IPS-18a (cell line): ENCODE data around the gene CTIF.

Experiments used
- H3K27ac ChIP-seq: one replicate; pipeline ENCODE4 v1.5.1; 2013; ENCODE audit warnings: low read length
- H3K27me3 ChIP-seq: one replicate; pipeline ENCODE4 v1.6.1; 2013; ENCODE audit warnings: mild to moderate bottlenecking, low read length; ENCODE audit not compliant: control insufficient read depth, insufficient read depth
- H3K36me3 ChIP-seq: one replicate; pipeline ENCODE4 v1.6.1; 2013; ENCODE audit warnings: low read depth, low read length; ENCODE audit not compliant: control insufficient read depth
- H3K4me1 ChIP-seq: one replicate; pipeline ENCODE4 v1.6.1; 2013; ENCODE audit warnings: low read depth, low read length; ENCODE audit not compliant: control insufficient read depth
- H3K4me3 ChIP-seq: one replicate; pipeline ENCODE4 v1.5.1; 2013; ENCODE audit warnings: low read length
- H3K9ac ChIP-seq: one replicate; pipeline ENCODE4 v1.6.1; 2013; ENCODE audit warnings: mild to moderate bottlenecking, low read length, moderate library complexity
- H3K9me3 ChIP-seq: one replicate; pipeline ENCODE4 v1.6.1; 2013; ENCODE audit warnings: low read depth, low read length; ENCODE audit not compliant: control insufficient read depth

The CTIF gene

GRCh38 chr18:48741866-48742265, 203.0 kb downstream of the CTIF start:
- Histone ChIP-seq H3K36me3 (no peaks in the 10 kb centered on the region), H3K27me3 (no peaks in the 10 kb centered on the region), H3K4me1 (no peaks in the 10 kb centered on the region), H3K9ac (no peak overlapping the region), H3K4me3 (no peak overlapping the region), H3K9me3 (no peaks in the 10 kb centered on the region), H3K27ac (no peak overlapping the region)

GRCh38 chr18:48742304-48742703, 203.5 kb downstream of the CTIF start:
- H3K36me3 ChIP-seq: no peaks in the 10 kb centered on the region
- H3K4me1 ChIP-seq: no peaks in the 10 kb centered on the region
- no peaks in the 10 kb centered on the region for H3K27me3 ChIP-seq
- no peak overlapping the region for H3K4me3 ChIP-seq
- H3K9ac ChIP-seq: no peak overlapping the region
- H3K9me3 ChIP-seq: no peaks in the 10 kb centered on the region
- H3K27ac ChIP-seq: no peak overlapping the region

GRCh38 chr18:48742706-48743475, 204.1 kb downstream of the CTIF start:
- no peak overlapping the region for H3K4me3 ChIP-seq
- H3K4me1 ChIP-seq: no peaks in the 10 kb centered on the region
- no peaks in the 10 kb centered on the region for H3K9me3 ChIP-seq
- H3K27ac ChIP-seq: no peak overlapping the region
- H3K27me3 ChIP-seq: no peaks in the 10 kb centered on the region
- no peak overlapping the region for H3K9ac ChIP-seq
- H3K36me3 ChIP-seq: no peaks in the 10 kb centered on the region

GRCh38 chr18:48743886-48744285, 205.1 kb downstream of the CTIF start:
- no peaks in the 10 kb centered on the region for H3K27me3 ChIP-seq
- H3K36me3 ChIP-seq: no peaks in the 10 kb centered on the region
- H3K4me1 ChIP-seq: no peaks in the 10 kb centered on the region
- no peak overlapping the region for H3K9ac ChIP-seq
- H3K9me3 ChIP-seq: no peaks in the 10 kb centered on the region
- H3K27ac ChIP-seq: no peak overlapping the region
- no peak overlapping the region for H3K4me3 ChIP-seq

- H3K4me1 ChIP-seq: no peaks in the 10 kb centered on the region
- no peaks in the 10 kb centered on the region for H3K27me3 ChIP-seq
- H3K27ac ChIP-seq: no peak overlapping the region
- H3K9ac ChIP-seq: no peak overlapping the region
- no peaks in the 10 kb centered on the region for H3K36me3 ChIP-seq
- no peaks in the 10 kb centered on the region for H3K9me3 ChIP-seq
- H3K4me3 ChIP-seq: no peak overlapping the region
Measured at GRCh38 chr18:48745293-48745692, 206.5 kb downstream of the CTIF start.

- H3K9ac ChIP-seq: no peak overlapping the region
- H3K4me3 ChIP-seq: no peak overlapping the region
- H3K9me3 ChIP-seq: no peaks in the 10 kb centered on the region
- H3K4me1 ChIP-seq: no peaks in the 10 kb centered on the region
- no peak overlapping the region for H3K27ac ChIP-seq
- H3K27me3 ChIP-seq: no peaks in the 10 kb centered on the region
- H3K36me3 ChIP-seq: no peaks in the 10 kb centered on the region
Measured at GRCh38 chr18:48749768-48750167, 210.9 kb downstream of the CTIF start.

- Histone ChIP-seq H3K36me3 (no peaks in the 10 kb centered on the region), H3K4me1 (no peaks in the 10 kb centered on the region), H3K27ac (no peak overlapping the region), H3K4me3 (no peak overlapping the region), H3K27me3 (no peaks in the 10 kb centered on the region), H3K9me3 (no peaks in the 10 kb centered on the region), H3K9ac (no peak overlapping the region)
Measured at GRCh38 chr18:48750485-48751175, 211.8 kb downstream of the CTIF start.

- H3K9ac ChIP-seq: no peak overlapping the region
- no peaks in the 10 kb centered on the region for H3K36me3 ChIP-seq
- no peaks in the 10 kb centered on the region for H3K4me1 ChIP-seq
- no peak overlapping the region for H3K27ac ChIP-seq
- no peaks in the 10 kb centered on the region for H3K27me3 ChIP-seq
- H3K4me3 ChIP-seq: no peak overlapping the region
- no peaks in the 10 kb centered on the region for H3K9me3 ChIP-seq
Measured at GRCh38 chr18:48751727-48752468, 213.1 kb downstream of the CTIF start.

GRCh38 chr18:48752478-48752877, 213.6 kb downstream of the CTIF start:
- Histone ChIP-seq H3K27me3 (no peaks in the 10 kb centered on the region), H3K4me1 (no peaks in the 10 kb centered on the region), H3K36me3 (no peaks in the 10 kb centered on the region), H3K27ac (no peak overlapping the region), H3K4me3 (no peak overlapping the region), H3K9ac (no peak overlapping the region), H3K9me3 (no peaks in the 10 kb centered on the region)

GRCh38 chr18:48752928-48753327, 214.1 kb downstream of the CTIF start:
- Histone ChIP-seq H3K4me3 (no peak overlapping the region), H3K9ac (no peak overlapping the region), H3K27me3 (no peaks in the 10 kb centered on the region), H3K27ac (no peak overlapping the region), H3K36me3 (no peaks in the 10 kb centered on the region), H3K4me1 (no peaks in the 10 kb centered on the region), H3K9me3 (no peaks in the 10 kb centered on the region)

- Histone ChIP-seq H3K36me3 (no peaks in the 10 kb centered on the region), H3K4me3 (no peak overlapping the region), H3K9me3 (no peaks in the 10 kb centered on the region), H3K27ac (no peak overlapping the region), H3K9ac (no peak overlapping the region), H3K4me1 (no peaks in the 10 kb centered on the region), H3K27me3 (no peaks in the 10 kb centered on the region)
Measured at GRCh38 chr18:48753691-48754090, 214.9 kb downstream of the CTIF start.
